NCI-H1417 (cell line): ENCODE data around the gene UBASH3A.

ENCODE experiments used
- DNase-seq, 3 experiments: peaks; one replicate each; lab custom pipeline; 2025; lab: John Stamatoyannopoulos, UW

UBASH3A gene, protein sequence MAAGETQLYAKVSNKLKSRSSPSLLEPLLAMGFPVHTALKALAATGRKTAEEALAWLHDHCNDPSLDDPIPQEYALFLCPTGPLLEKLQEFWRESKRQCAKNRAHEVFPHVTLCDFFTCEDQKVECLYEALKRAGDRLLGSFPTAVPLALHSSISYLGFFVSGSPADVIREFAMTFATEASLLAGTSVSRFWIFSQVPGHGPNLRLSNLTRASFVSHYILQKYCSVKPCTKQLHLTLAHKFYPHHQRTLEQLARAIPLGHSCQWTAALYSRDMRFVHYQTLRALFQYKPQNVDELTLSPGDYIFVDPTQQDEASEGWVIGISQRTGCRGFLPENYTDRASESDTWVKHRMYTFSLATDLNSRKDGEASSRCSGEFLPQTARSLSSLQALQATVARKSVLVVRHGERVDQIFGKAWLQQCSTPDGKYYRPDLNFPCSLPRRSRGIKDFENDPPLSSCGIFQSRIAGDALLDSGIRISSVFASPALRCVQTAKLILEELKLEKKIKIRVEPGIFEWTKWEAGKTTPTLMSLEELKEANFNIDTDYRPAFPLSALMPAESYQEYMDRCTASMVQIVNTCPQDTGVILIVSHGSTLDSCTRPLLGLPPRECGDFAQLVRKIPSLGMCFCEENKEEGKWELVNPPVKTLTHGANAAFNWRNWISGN

DNA sequence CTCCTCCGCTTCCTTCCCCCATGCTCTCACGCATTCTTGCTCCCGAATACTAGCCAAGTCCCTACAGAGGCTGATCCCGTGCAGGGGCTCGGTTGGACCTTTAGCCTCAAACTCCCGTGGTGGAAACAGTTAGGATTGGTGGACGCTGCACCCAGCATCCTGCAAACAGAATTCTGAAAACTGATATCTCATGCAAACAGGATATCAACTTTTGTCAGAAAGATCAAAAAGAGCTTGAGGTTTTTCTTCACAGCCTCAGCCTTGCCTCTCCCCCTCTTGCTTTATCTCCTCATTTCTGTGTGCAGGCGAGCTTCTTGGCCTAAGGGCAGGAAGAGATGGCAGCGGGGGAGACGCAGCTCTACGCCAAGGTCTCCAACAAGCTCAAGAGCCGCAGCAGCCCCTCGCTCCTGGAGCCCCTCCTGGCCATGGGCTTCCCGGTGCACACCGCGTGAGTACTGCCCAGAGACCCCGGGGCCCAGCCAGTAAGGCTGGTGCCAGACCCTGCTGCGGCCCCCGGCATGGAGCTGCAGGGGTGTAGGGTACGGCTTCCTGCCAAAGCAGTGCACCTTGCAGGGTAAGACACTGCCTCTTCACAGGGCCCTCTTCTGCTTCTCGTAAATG, at the start of gene UBASH3A:
TSS of gene UBASH3A (plus strand) at position 292 of the 621 bp plus-strand sequence. CDS start at position 336, 44 bp downstream.
- DNase-seq = no peak

DNA sequence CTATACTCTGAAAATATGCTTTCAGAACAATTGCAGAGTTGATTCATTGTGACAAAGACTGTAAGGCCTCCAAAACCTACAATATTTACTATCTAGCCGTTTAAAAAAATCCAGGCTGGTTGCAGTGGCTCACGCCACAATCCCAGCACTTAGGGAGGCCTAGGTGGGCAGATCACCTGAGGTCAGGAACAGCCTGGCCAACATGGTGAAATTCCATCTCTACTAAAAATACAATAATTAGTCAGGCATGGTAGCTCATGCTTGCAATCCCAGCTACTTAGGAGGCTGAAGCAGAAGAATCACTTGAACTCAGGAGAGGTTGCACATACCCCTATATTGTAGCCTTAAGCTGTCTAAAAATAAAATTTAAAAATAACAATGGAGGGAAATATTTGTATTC, 47.7 kb upstream of the UBASH3A start:
- no peak for DNase-seq

DNA sequence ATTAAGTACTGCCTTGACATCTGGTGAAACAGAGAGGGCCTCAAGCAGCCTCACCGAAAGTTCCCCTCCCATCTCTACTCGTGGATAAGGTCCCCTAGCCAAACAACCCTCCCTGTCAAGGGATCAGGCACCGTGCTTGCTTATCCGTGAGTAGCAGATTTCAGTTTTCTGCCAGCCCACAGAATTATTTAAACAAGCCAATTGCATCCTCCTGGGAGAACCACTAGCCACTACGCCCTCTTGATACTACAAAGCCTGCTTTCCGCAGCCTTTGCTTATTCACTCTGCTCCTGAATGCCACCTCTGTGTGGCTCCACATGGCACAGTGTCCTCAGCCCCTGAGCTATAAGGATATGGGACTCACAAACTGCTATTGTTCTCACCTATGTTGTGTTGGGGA, 47.1 kb upstream of the UBASH3A start:
- no peak for DNase-seq

DNA sequence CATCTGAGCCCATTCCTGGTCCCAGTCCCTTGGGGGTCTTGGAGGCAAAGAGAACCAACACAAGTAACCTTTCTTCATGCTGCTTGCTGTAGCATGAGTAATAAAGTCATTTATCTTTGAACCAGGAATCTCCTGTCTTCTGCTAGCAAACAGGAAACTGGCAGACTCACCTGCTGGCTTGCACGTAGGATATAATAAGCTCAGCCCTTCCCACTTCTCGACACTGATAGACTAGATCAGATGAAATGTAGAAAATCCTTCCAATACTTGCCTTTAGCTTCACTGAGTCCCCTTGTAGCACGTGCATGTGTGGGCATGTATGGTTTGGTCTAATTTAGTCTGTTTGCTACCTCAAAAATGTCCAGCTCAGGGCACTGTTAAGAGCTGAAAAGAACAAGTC, 46.4 kb upstream of the UBASH3A start:
- DNase-seq = no peak

DNA sequence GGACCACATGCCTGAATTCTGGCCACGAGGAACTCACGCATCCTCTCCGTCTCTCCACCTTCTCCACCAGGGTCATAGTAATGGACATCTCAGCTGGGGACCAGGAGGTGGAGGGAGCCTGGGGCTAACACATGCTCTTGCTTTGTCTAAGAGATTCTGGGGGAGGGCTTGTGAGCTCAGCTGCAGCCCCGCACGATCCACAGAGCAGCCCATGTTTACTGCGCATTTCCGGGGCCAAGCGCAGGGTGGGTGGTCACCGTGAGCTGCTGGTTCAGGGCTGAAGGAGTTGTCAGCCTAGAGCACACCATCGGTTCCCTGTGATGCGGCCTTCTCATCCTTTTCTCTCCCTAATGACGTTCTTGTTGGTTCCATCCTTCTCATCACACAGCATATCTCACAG, 45.4 kb upstream of the UBASH3A start:
- no peak for DNase-seq

DNA sequence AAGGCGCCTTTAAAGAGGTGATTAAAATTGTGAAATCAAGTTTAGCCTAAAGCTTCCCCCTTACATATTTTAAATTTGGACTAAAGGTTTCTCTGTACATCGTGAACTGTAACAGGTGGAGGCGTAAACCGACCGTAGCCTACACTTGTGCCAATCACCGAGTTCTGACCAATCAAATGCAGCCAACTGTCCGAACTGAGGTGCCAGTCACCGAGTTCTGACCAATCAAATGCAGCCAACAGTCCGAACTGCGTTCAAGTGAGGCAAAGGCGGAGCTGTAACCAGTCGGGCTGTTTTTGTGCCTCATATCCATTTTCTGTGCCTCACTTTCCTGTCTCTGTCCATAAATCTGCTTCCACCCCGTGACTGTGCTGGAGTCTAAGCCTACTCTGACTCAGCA, 44.8 kb upstream of the UBASH3A start:
- no peak for DNase-seq

DNA sequence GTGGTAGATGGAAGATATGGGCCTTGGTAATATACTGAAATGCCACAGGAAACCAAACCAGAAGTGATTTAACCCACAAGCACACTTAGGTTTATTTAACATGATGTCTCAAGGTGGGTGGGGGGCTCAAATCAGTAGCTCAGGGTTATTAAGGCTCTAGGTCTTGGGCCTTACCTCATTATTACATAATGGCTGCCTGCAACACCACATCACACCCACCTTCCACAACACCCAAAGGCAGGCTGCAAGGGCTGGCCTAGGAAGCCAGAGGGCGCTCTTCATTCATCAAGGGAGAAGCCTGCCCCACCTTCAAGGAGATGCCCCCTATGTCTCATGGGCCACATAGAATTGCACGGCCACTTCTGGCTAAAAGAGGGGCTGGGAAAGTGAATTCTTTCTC, 43.4 kb upstream of the UBASH3A start:
- no peak for DNase-seq

DNA sequence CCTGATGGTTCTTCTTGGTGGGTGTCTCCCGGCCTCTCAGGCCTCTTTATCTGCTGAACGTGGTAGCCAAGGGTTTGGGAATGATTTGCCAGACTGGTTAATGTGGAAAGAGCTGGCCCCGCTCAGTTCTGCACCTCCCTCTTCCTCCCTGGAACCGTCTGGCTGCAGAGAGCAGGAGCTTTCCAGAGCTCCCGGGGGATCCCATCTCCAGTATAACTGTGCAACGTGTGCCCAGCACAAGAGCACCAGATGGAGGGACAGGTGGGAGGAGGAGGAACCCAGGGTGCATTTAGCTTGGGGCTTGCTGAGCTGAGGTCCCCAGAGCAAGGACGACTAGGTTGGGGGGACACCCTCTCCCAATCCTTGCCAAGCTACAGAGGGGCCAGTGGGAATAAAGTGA, 42.4 kb upstream of the UBASH3A start:
- peak in 1 of 3 experiments; percentile 10 for DNase-seq

DNA sequence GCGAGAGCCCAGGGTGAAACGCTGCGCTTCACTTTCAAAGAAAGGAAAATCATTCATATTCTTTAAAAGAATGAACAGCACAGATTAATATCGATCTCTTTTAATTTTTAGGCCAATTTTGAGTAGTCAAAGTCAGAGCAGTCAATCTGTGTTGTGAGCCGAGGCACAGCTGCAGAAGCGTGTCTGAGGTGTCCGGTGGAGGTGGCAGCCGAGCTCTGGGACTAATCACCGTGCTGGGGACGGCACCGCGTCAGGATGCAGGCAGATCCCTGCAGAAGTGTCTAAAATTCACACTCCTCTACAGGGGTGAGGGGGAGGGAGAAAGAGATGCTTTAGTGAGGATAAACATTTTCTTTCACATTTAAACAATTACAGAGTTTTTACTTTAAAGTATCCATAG, 41.5 kb upstream of the UBASH3A start:
- DNase-seq = no peak

DNA sequence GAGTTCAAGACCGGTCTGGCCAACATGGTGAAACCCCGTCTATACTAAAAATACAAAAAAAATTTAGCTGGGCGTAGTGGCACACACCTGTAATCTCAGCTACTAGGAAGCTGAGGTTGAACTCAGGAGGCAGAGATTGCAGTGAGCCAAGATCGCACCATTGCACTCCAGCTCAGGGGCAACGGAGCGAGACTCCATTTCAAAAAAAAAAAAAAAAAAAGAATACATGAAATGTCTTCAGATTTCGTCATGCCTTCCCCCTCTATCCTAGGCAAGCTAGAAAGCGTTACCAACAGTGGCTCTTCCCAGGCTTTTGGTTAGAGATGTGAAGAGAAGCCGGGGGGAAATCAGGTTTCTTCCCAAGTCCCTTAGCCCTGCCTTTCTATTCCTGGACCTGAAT, 41.0 kb upstream of the UBASH3A start:
- DNase-seq = no peak

DNA sequence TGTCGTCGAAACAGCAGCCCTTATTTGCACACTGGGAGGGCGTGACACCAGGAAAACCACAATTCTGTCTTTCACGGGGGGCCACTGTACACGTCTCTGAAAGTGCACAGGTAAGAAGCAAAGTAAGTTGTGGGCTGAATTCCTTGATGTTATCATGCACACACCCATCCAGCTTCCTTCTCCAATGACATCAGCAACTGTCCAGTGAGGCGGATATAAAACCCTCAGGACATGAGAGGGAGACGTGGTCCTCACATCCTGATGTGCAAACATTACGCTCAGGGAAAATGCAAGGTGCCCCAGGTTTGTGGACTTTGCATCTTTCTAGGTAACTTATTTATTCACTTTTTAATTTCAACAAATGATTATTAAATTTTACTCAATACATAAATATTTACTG, 40.4 kb upstream of the UBASH3A start:
- DNase-seq = peak in 1 of 3 experiments; percentile 11

DNA sequence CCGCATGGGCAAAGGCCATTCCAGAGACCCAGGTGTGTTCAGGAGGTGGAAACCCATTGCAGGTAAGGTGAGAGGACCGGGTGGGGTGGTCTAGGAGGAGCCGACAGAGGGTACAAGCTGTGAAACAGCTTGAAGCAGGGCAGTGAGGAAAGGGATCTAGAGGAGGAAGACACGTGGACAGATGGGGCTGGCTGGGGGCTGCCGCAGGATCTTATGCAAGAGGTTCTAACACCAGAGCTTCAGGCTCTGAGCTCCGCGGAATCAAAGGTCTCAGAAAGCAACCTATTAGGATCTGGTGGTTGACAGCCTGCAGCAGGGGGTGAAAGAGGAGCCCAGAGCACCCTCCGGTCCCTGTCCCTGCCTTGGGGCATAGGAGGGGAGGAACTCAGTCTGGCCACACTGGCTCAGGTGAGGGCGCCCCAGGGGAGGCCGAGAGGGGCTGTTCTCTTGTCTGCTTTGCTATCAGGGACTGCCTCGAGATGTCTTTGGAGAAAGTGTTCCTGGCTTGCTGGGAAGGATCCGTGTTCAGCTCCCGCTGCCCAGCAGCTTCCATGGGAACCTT, 39.3 kb upstream of the UBASH3A start:
- no peak for DNase-seq

DNA sequence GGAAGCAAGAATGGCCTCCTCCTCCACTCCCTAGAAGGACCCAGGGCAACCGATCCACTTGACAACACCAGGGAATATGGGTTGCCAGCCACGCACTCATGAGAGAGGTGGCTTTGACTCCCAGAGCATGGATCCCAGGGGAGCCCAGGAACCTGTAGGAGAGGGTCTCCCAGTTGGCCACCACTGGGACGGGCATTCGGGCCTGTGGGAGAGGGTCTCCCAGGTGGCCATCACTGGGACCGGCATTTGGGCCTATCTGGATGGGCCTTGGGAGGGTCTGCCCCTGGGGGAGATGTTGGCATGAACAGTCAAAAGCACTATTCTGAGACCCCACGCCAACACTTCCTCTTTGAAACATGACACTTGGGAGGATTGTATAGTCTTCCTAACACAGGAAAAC, 37.9 kb upstream of the UBASH3A start:
- no peak for DNase-seq

DNA sequence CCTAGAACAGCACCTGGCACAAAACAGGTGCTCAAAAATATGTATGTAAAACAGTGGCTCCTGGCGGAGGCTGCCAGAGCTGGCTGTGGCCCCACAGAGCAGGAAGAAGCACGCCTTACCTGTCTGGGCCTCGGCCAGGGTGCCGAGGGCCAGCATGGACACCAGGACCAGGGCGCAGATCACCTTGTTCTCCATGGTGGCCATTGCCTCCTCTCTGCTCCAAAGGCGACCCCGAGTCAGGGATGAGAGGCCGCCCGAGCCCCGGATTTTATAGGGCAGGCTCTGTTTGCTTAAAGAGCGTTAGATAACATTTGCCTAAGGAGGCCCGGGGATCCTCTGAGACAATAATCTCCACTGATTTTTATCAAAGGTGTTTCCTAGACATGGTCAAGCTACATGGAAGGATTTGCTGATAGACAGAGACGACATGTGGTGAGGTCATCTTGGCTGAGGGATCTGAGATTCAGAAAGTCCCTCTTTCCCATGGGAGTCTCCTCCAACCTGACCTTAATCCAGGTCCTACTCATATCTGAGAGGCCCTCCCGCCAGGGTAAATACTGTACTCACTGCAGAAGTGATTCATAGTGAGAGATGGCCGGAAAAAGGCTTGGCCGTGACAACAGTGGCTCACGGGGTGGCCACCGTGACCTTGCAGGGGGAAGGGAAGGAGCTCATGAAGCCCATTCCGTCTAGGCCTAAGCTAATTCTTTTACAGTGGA, 37.3 kb upstream of the UBASH3A start, which contains the start of gene TFF1:
TSS of gene TFF1 (minus strand) at position 244 of the 719 bp plus-strand sequence. CDS start at position 204, 40 bp downstream.
- DNase-seq = no peak

DNA sequence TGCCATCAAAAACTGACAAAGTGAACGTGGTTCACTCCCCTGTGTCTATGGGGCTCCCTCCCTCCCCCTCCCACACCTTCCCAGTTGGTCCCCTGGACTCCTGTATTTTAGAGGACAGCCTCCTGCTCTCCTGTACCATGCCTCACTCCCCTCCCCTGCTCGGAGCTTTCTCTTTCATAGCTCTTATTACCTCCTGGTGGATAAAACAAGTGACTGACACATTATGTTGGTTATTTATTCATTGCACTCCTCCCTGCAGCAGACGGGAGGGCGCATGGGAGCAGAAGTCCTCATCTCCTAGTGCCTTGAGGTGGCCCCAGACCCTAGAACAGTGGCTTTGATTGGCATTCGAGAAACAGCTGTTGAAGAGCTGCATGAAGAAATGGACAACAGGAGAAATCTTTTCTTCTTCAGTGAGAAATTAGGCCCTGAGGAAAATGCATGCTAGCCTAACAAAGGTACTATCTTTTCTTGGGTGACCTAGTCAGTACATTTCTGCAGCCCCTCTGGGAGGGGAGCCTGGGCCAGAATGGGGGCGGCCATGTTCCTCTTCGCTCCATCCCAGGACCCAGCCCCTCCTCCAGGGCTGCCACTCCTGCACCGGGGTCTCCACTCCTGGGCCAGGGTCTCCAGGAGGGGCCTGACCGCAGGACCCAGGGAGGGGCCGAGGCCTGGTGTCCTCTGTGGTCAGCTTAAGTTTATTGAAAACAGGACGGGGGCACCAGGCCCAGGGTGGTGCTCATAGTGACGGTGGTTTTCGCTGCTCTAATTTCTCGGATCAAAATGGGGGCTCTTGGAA, 36.1 kb upstream of the UBASH3A start:
- DNase-seq = peak in 1 of 3 experiments; percentile 12

DNA sequence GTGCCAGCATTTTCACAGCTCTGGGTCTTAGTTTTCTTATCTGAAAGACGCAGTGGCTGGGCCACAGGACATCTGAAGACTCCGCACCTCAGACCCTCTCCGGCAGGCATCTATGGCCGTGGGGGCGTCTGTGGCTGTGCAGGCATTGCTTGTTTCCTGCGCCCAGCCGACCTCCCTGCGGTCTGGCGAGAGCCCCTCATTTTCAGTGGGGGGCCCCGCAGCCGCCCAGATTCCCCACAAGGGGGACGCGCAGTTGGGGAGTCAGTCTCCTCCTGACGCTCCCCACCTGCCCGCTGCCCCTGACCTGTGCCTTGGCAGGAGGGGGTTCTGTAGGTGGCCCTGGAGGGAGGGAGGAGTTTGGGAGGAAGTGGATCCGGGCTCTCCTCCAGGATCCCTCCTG, 33.9 kb upstream of the UBASH3A start:
- DNase-seq = no peak

DNA sequence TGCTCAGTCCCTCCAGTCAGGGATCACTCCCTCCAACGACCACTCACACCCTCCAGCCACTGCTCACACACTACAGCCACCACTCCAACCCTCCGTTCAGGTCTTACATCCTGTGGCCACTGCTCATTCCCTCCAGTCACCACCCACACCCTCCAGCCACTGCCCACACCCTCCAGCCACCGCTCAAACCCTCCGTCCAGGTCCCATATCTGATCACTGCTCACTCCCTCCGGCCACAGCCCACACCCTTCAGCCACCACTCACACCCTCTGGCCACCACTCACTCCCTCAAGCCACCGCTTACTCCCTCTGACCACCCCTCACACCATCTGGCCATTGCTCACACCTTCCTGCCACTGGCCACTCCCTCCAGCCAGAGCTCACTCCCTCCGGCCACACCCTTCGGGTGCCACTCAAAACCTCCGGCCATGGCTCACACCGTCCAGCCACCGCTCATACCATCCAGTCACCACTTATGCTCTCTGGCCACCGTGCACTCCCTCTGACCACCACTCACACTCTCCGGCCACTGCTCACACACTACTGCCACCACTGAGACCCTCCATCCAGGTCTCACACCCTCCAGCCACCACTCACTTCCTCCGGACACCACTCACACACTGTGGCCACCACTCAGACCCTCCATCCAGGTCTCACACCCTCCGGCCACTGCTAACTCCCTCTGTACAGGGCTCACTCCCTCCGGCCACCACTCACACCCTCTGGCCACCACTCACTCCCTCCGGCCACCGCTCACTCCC, 32.6 kb upstream of the UBASH3A start:
- DNase-seq = no peak

DNA sequence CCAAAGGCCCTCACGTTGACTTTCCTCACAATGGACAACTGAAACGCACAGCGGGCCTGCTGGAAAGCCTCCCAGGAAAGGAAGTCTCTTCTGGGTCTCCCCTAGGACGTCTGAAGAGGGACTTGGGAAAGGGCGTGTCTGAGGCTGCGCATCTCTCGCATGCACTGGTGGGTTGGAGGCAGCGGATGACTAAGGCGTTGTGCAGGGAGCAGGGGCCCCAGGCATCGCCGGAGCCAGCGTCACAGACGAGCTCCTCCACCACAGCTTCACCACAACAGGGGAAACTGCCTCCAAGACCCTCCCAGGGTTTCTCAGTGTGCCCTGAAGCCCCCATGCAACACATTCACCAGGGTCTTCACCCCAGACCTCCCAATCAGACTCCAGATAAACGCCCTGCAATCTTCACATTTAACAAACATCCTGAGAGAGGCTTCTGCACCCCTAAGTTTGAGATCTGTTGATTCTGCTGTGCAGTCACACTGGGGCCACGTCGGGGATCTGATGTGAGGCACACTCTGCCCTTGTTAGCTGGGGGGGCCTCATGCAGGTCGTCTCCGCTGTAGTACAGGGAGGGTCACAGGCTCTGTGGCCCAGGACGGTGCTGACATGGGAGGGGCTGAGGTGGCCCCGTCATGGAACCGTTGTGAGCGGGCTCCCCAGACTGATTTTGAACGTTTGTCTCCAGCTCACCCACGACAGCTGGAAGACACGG, 30.4 kb upstream of the UBASH3A start:
- DNase-seq = no peak

DNA sequence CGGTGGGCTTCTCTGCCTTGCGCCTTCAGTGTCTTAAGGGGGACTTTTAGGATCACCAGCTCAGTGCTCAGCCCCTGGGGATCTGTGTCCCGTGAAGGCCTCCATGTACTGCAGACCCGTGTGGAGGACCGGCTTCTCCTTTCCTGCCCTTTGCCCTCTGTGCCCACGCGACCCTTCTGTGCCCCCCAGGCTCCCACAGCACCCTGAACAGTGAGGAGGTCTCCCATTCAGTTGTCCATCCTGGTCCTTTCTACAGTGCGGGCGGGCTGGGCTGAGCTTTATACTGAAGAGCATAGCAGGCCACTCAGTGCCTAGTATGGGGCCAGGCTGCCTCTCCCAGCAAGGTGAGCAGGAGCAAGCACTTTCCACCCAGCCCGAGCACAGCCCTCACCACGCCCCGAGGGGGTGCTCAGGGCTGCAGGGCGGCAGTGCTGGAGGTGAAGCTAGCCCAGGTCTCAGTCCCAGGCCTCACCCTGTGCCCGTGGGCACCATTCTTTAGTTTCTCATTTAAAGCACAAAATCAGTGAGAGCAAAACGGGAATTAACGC, 29.7 kb upstream of the UBASH3A start:
- DNase-seq = no peak
